Lower leg skin (tissue), 4 donors: Measurements from ENCODE around the gene BANF1. TPM values are rescaled to one million over a fixed set of nuclear protein-coding genes. Genes with fewer than 3 reads are reported as not detected.

Source experiments
- DNase-seq, 2 donors: peaks; one replicate each; pipeline ENCODE4 v3.0.0-alpha.2; 2019; ENCODE audit warnings: low spot score in 2 of 2
- H3K4me3 ChIP-seq: fragments of 200-600 bp; sonication (generic); 2 replicates; pipeline ENCODE4 v1.5.1; 2017; ENCODE audit warnings: mild to moderate bottlenecking, low read depth; ENCODE audit not compliant: poor library complexity, severe bottlenecking
- CTCF ChIP-seq, 3 donors: fragments of 450-650 bp; IDR thresholded peaks; one replicate each; pipeline ENCODE4 v1.5.1; 2016; ENCODE audit warnings: antibody characterized with exemption in 3 of 3, mild to moderate bottlenecking in 3 of 3, moderate library complexity in 2 of 3
- POLR2A ChIP-seq, 2 donors: fragments of 450-650 bp; IDR thresholded peaks; one replicate each; pipeline ENCODE4 v1.6.1; 2016 to 2017; ENCODE audit warnings: antibody characterized with exemption in 2 of 2, mild to moderate bottlenecking in 1 of 2, moderate library complexity in 1 of 2
- WGBS, 2 donors: methylation state at CpG; one replicate each; pipeline ENCODE4 v1.1.5; 2018; 5-methylcytosine and 5-hydroxymethylcytosine counted together
- intact Hi-C: fragments of 100-400 bp; cut with DNase I; formaldehyde crosslinking; loops from one replicate; pipeline ENCODE4 v1.15.0; 2023; ENCODE audit warnings: low total_unique reads
- total RNA-seq, 4 donors: library from RNA; depleted of rRNA; stranded (reverse); fragments of >200 nt; gene quantifications; one replicate each; pipeline ENCODE4 v1.1.0, GENCODE V29; 2016

The BANF1 gene
- total RNA-seq, 4 donors from 2014 or later, result 29.3 to 41.0 (median 36.1) TPM

GRCh38 chr11:66042996-66043906 is 40.9 kb downstream of the BANF1 start:
- TF ChIP-seq CTCF (IDR thresholded peaks at IDR 0.05), result no peak
- TF ChIP-seq POLR2A (IDR thresholded peaks at IDR 0.05), result no peak
- DNase-seq, result no peak
- H3K4me3 ChIP-seq, result no peak overlapping the region
- intact Hi-C loops, result no loop called here
- WGBS, 2 donors, result 96% methylated on average over 85 to 88 of the region's 88 CpGs

- no peak overlapping the region for H3K4me3 ChIP-seq
- intact Hi-C loops, result no loop called here
- 59 to 63% methylated on average over 6 of the region's 6 CpGs for WGBS, 2 donors
- no peak for DNase-seq
- no peak for TF ChIP-seq CTCF (IDR thresholded peaks at IDR 0.05)
- TF ChIP-seq POLR2A (IDR thresholded peaks at IDR 0.05), result no peak
Observed at GRCh38 chr11:66044757-66045156, 42.5 kb downstream of the BANF1 start.

- intact Hi-C loops, result no loop called here
- peak; percentile 42 to 92 for DNase-seq
- TF ChIP-seq CTCF (IDR thresholded peaks at IDR 0.05) (peak in 1 of 3 donors; percentile 47), POLR2A (IDR thresholded peaks at IDR 0.05) (no peak)
- WGBS, 2 donors, result 13 to 16% methylated on average over 8 to 11 of the region's 11 CpGs
- H3K4me3 ChIP-seq, result no peak overlapping the region
Observed at GRCh38 chr11:66045177-66045639, 42.9 kb downstream of the BANF1 start.

DNA sequence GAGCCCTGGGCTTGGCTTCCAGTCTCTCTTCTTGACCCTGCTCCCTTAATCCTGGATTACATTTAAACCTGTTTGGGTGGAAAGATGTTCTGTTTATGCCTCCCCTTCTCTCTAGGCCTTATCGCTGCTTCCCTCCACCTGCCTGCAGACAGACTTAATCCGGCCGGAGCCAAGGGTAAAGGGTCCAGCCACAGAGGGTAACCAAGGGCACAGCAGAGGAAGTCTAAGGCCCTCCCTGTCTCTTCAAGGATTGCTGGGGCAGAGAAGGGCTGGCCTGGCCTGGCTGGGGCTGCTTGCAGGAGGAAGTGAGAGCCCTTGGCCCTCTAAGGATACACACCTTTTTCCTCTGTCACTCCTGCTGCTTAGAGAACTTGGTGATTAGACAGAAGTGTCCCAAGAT is 44.6 kb downstream of the BANF1 start:
- H3K4me3 ChIP-seq, result no peak overlapping the region
- no peak for TF ChIP-seq CTCF (IDR thresholded peaks at IDR 0.05)
- TF ChIP-seq POLR2A (IDR thresholded peaks at IDR 0.05), result no peak
- intact Hi-C loops, result no loop called here
- WGBS, 2 donors, result 93 to 100% methylated on average over 3 of the region's 3 CpGs
- DNase-seq, result no peak

DNA sequence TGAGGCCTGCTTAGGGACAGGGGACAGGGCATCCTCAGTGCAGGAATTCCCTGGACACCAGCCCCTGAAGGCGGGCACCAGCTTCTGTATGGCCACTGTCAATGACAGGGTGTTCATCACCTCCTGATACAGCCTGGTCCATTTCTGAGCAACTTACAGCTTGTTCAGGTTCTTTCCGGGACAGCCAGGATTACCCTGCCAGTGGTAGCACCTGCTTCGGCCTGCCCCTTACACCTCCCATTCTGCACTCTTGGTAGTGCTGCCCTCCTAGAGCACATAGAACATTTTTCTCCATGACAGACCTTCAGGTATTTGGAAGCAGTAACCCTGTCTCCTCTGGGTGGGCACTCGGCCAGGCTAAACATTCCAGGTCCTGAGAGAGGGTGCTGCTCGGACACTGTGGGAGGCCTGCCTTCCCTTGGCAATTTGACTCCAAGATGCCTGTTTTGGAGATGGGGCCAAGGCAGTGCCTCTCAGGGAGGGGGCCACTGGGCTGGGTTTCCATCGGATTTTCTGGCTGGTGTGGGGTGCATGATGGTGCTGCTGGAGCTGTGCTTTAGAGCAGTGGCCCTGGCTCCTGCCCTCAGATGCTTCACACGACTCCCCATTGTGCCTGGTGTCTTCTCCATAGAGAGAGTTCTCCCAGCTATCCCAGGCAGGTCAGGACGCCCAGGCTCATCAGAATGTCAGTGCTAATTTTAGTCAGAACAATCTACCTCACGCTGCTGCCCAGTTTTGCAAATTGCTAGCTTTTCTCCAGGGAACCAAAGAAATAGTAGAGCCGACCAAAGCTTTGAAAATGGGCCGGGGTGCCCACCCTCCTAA is 45.5 kb downstream of the BANF1 start:
- H3K4me3 ChIP-seq, result no peak overlapping the region
- WGBS, 2 donors, result 85 to 91% methylated on average over 11 of the region's 11 CpGs
- intact Hi-C loops, result no loop called here
- no peak for DNase-seq
- no peak for TF ChIP-seq POLR2A (IDR thresholded peaks at IDR 0.05)
- TF ChIP-seq CTCF (IDR thresholded peaks at IDR 0.05), result no peak
